Measurements from ENCODE around the gene THSD7A.

THSD7A gene

GRCh38 chr7:11858026-11858425, 26.0 kb upstream of the THSD7A start:
- no peak for TF ChIP-seq CTCF (IDR thresholded peaks at IDR 0.05; ENCODE audit: control insufficient read depth, extremely low read depth, insufficient read depth)
- no peak overlapping the region for H3K4me3 ChIP-seq (ENCODE audit: low read depth, low read length)
- DNase-seq (ENCODE audit: low read depth), result no peak

GRCh38 chr7:11848251-11848650, 16.3 kb upstream of the THSD7A start:
- no peak overlapping the region for H3K4me3 ChIP-seq (ENCODE audit: low read depth, low read length)
- DNase-seq (ENCODE audit: low read depth), result no peak
- no peak for TF ChIP-seq CTCF (IDR thresholded peaks at IDR 0.05; ENCODE audit: control insufficient read depth, extremely low read depth, insufficient read depth)

- no peak overlapping the region for H3K4me3 ChIP-seq (ENCODE audit: low read depth, low read length)
- no peak for TF ChIP-seq CTCF (IDR thresholded peaks at IDR 0.05; ENCODE audit: control insufficient read depth, extremely low read depth, insufficient read depth)
- DNase-seq (ENCODE audit: low read depth), result no peak
Observed at GRCh38 chr7:11847336-11847735, 15.3 kb upstream of the THSD7A start.

- no peak for DNase-seq (ENCODE audit: low read depth)
- TF ChIP-seq CTCF (IDR thresholded peaks at IDR 0.05; ENCODE audit: control insufficient read depth, extremely low read depth, insufficient read depth), result no peak
- H3K4me3 ChIP-seq (ENCODE audit: low read depth, low read length), result no peak overlapping the region
Observed at GRCh38 chr7:11846361-11846955, 14.5 kb upstream of the THSD7A start.

GRCh38 chr7:11843113-11843765, 11.2 kb upstream of the THSD7A start:
- no peak overlapping the region for H3K4me3 ChIP-seq (ENCODE audit: low read depth, low read length)
- no peak for TF ChIP-seq CTCF (IDR thresholded peaks at IDR 0.05; ENCODE audit: control insufficient read depth, extremely low read depth, insufficient read depth)
- DNase-seq (ENCODE audit: low read depth), result no peak

GRCh38 chr7:11841657-11842056, 9.7 kb upstream of the THSD7A start:
- no peak overlapping the region for H3K4me3 ChIP-seq (ENCODE audit: low read depth, low read length)
- no peak for DNase-seq (ENCODE audit: low read depth)
- no peak for TF ChIP-seq CTCF (IDR thresholded peaks at IDR 0.05; ENCODE audit: control insufficient read depth, extremely low read depth, insufficient read depth)

GRCh38 chr7:11835260-11835659, 3.3 kb upstream of the THSD7A start:
- H3K4me3 ChIP-seq (ENCODE audit: low read depth, low read length), result no peak overlapping the region
- TF ChIP-seq CTCF (IDR thresholded peaks at IDR 0.05; ENCODE audit: control insufficient read depth, extremely low read depth, insufficient read depth), result peak; percentile 46
- no peak for DNase-seq (ENCODE audit: low read depth)

Measured in LNCaP clone FGC (cell line).